Stimulated activated CD4-positive, alpha-beta T cell treated with anti-CD3 and anti-CD28 coated beads, Interleukin-15, amount 100 ng/mL, for 48 hours (primary cell): ENCODE data around the gene IMPA2.
"Not testable (repeated sequence)": the region's sequence is repeated elsewhere in the genome, so short reads cannot be mapped to it uniquely, and the experiment has no call there.

Source experiments
- DNase-seq, 2 donors: peaks; one replicate each; pipeline ENCODE4 v3.0.0-alpha.2; 2020; ENCODE audit warnings: low read depth in 2 of 2

Gene IMPA2

GRCh38 chr18:12028040-12028628, 46.8 kb downstream of the IMPA2 start:
- no peak for DNase-seq

GRCh38 chr18:12028674-12029073, 47.4 kb downstream of the IMPA2 start:
- no peak for DNase-seq

DNA sequence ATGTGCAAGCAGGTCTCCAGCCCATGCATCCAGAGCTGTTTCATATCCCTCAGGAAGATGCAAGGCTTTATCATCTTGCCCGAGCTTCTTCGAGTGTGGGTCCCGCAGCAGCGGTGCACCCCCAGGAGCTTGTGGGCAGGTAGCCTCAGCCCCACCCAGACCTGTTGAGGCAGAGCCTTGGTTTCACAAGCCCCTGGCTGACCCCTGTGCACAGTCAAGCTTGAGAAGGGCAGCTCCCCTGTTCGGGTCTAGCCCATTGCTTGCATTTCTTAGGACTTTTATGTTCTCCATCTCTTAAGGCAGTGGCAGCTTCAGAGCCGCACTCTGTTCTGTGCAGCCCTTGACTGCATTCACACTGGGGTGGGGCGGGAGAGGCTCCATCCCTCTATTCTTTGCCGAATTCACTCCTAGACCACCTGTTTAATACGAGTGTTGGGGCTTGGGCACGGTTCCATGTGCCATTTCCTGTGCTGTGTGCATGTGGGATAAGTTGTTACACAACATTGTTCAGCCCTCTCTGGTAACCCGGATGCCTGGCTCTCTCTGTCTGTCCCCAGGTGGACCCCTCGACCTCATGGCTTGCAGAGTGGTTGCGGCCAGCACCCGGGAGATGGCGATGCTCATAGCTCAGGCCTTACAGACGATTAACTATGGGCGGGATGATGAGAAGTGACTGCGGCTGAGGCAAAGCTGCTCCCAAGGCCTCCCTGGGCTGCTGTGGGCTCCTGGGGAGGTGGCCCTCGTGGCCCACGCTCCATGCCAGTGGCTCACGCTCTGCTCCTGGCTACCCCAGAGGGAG, 48.7 kb downstream of the IMPA2 start:
- DNase-seq: no peak

- DNase-seq: no peak
Observed at GRCh38 chr18:12030670-12031069, 49.4 kb downstream of the IMPA2 start.

DNA sequence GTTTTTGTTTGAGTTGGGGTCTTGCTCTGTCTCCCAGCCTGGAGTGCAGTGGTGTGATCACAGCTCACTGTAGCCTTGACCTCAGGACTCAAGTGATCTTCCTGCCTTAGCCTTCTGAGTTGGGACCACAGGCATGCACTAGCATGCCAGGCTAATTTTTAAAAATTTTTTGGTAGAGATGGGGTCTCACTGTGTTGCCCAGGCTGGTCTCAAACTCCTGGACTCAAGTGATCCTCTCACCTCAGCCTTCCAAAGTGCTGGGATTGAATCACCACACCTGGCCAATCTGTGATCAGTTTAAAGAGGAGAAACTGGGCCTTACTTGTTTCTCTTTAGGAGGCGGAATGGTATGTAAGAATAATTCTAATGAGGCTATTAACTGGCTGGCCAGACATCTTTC, 49.9 kb downstream of the IMPA2 start:
- DNase-seq: no peak

GRCh38 chr18:12031846-12032245, 50.5 kb downstream of the IMPA2 start:
- DNase-seq: no peak

- no peak for DNase-seq
Observed at GRCh38 chr18:12032786-12033642, 51.7 kb downstream of the IMPA2 start.

GRCh38 chr18:12033643-12034025, 52.3 kb downstream of the IMPA2 start:
- DNase-seq: no peak

DNA sequence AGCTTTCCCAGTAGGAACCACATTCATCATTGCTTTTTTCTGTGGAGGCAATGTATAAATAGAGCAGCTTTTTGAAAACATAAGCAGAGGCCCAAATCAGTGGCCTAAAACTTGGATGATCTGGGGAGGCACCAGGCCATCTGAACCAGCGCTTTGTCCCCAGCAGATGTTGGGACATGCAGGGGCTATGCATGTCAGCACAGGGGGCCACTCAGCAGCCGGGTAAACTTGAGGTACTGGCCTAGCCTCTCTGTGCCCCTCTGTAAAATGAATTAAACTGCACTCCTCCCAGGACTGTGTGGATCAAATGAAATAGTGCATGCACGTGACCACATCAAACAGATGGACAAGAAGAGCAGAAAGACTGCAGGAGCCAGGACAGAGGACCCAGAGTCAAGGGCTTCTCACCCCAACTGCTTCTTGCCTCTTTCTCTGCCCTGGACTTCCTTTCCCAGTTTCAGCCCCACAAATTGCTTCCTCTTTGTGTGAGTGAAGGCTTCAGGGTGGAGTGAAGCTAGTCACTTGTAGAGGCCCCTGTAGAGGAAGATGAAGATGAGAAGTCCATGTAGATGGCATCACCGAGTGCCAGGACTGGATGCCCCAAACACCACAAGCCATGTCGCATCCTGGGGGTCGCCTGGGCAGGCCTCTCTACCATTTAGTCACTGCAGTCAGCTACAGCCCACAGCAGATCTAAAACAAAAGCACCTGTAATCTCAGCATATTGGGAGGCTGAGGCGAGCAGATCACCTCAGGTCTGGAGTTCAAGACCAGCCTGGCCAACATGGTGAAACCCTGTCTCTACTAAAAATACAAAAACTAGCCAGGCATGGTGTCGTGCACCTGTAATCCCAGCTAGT, 53.2 kb downstream of the IMPA2 start:
- DNase-seq: no peak

DNA sequence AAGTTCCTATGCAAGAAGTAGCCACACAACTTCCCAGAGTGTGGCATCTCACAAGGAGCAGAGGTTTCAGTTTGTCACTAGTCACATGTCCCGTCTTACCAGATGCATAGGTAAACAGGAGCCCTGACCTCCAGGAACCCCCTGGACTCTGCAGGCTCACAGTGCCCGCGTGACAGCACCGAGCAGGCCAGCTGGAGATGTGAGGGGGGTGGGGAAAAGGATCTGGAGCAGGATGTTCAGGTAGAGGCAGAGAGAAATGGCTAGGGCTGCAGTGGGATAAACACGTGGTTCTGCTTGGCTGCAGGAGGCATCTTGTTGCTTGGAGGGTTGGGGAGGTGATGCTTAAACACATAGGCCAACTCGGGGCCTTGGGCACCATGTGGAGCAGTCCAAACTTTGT, 54.2 kb downstream of the IMPA2 start:
- DNase-seq: no peak

DNA sequence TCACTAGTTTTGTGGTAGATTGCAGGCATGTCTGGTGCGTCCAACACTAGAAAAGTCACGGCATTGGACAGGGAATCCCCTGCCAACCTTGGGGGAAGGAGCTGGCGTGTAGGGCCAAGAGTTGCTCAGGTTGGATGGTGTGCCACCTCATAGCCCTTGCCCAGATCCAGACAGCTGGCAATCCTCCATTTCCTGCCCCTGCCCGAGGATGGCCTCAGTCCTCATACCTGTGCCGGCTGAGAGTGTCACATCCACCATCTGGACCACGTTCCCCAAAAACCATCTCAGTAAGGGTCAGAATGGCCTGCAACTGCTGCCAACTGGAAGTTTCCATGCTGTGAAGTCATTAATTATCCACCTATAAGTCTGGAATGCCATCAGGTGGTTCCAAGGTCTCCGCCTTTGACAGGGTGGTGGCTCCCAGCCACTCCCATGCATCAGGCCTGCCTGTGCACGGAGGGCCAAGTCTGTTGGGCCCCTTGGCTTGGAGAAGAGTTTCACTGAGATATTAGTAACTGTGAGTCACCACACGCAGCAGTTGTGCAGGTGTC, 55.0 kb downstream of the IMPA2 start:
- no peak for DNase-seq

DNA sequence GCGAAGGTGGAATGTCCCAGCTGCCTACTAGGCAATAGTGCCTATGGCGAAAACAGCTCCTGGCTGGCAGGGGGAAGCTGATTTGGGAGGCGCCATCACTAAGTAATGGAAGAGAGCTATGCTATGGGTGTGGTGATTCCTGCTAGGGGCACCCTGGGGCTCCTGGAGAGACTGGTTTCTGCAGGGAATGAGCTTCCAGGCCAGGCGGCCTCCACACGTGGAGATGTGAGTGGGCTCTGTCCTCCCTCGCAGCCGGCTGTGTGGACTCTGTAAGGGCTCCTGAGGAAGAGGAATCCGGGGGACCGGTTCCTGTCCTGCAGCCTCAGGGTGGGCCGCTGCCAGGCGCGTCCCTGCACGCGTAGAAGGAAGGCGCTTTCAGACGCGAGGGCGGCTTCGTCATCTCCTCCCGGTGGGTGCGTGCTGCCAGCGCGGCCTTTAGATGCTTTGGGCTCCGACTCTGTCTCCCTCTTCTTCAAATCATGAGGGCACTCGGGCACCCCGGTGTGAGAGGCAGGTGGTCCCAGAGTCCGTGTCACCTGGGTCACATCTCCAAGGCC, 56.9 kb downstream of the IMPA2 start:
- no peak for DNase-seq

GRCh38 chr18:12038639-12039539, 57.6 kb downstream of the IMPA2 start:
- peak; percentile 51 to 62 for DNase-seq

DNA sequence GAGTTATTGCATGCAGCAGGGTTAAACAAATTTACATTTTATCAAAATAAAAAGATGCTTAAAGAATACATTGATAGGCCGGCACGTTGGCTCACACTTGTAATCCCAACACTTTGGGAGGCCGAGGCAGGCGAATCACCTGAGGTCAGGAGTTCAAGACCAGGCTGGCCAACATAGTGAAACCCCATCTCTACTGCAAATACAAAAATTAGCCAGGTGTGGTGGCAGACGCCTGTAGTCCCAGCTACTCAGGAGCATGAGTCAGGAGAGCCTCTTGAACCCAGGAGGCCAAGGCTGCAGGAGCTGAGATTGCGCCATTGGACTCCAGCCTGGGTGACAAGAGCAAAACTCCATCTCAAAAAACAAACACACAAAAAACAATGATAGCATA, 58.2 kb downstream of the IMPA2 start:
- DNase-seq: not testable (repeated sequence)

DNA sequence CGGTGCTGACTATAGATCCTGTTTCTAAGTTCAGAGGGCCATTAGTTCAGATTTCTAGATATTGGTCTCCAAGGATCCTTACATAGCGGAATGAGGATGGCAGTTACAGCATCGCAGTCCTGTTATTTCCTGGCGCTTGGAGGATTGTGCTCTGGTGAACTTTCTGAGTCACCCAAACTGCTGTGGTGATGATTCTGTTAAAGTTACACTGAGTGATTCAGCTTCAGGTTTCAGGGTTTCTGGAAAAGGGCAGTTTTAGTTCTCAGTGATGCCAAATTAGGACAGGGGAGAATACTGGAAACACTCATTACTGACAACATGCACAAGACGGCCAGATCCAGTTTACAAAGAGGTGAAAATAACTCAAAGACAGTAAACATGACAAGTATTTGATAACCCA, 60.3 kb downstream of the IMPA2 start:
- no peak for DNase-seq

DNA sequence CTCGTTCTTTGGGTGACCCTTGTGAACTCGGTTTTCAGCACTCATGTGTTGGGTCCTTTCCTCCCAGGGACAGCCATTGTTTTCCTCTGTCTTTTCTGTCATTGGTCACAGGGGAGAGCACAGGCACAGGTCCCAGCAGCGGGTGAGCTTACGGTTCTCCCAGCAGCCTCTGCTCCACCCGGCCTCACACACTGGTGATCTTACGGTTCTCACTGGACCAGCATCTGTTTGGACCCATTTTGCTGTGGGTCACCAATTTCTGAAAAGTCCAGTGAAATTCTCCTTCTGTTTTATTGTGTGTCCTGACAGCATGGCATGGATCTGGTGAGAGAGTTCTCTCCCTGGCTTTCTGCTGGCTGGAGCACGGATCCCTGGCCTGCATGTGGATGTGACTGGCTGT, 62.5 kb downstream of the IMPA2 start:
- no peak for DNase-seq

DNA sequence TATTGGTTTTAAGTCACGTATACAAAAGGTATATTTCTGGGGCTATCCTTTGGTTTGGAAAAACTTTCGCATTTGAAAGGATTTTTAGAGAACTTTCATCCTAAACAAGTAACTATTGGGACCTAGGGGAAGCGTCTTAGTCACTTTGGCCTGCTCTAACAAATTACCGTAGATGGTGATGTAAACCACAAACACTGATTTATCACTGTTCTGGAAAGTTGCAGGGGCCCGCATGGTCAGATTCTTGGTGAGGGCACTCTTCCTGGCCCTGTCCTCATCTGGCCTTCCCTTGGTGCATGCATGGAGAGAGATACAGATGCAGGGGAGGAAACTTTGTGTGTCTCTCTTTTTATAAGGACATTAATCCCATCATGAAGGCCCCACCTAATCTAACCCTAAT, 63.3 kb downstream of the IMPA2 start:
- DNase-seq: no peak

GRCh38 chr18:12046046-12046750, 64.9 kb downstream of the IMPA2 start:
- DNase-seq: no peak

DNA sequence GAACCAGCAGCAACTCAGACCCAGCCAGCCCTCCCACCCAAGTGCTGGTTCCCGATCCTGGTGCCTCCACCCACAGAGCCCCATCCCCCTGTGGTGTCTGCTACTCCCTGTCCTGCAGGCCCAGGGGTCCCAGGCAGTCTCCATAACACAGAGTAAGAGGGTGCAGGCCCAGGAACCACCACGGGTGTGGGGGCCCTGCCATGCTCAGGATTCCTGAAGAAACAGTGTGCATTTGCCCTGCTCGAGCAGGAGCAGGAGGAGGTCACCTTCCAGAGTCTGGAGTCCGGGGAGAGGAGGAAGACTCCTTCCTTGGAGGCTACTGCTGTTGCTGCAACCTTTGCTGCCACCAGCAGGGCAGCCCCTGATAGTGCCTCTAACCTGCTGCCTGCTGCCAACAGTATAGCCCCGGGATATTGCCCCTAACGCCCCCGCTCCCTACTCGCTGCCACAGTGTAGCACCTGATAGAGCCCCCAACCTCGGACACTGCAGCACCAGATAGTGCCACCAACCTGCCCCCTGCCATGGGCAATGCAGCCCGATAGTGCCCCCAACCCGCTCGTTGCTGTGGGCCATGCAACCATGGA, 65.5 kb downstream of the IMPA2 start:
- no peak for DNase-seq
